T-helper 2 cell treated with Interferon-gamma antibody and Interleukin-4, amounts not matched to agents 5 μg/mL and 100 μg/mL, for 36 hours (primary cell): ENCODE results near the gene PHF2.

Experiments used
- DNase-seq: peaks from one replicate; pipeline ENCODE4 v3.0.0; 2021; ENCODE audit warnings: low spot score
- H3K27ac Mint-ChIP-seq: one replicate; pipeline ENCODE4 v1.8.0; 2021; ENCODE audit warnings: mild to moderate bottlenecking, mixed read lengths
- H3K27me3 Mint-ChIP-seq: one replicate; pipeline ENCODE4 v1.8.0; 2021; ENCODE audit warnings: low read depth, mixed read lengths
- H3K36me3 Mint-ChIP-seq: one replicate; pipeline ENCODE4 v1.8.0; 2021; ENCODE audit warnings: low read depth, mixed read lengths
- H3K4me1 Mint-ChIP-seq: one replicate; pipeline ENCODE4 v1.8.0; 2021; ENCODE audit warnings: low read depth, mixed read lengths
- H3K4me3 Mint-ChIP-seq: one replicate; pipeline ENCODE4 v1.8.0; 2022; ENCODE audit warnings: mild to moderate bottlenecking, moderate library complexity, mixed read lengths
- H3K9me3 Mint-ChIP-seq: one replicate; pipeline ENCODE4 v1.8.0; 2021; ENCODE audit warnings: mixed read lengths

PHF2 gene

DNA sequence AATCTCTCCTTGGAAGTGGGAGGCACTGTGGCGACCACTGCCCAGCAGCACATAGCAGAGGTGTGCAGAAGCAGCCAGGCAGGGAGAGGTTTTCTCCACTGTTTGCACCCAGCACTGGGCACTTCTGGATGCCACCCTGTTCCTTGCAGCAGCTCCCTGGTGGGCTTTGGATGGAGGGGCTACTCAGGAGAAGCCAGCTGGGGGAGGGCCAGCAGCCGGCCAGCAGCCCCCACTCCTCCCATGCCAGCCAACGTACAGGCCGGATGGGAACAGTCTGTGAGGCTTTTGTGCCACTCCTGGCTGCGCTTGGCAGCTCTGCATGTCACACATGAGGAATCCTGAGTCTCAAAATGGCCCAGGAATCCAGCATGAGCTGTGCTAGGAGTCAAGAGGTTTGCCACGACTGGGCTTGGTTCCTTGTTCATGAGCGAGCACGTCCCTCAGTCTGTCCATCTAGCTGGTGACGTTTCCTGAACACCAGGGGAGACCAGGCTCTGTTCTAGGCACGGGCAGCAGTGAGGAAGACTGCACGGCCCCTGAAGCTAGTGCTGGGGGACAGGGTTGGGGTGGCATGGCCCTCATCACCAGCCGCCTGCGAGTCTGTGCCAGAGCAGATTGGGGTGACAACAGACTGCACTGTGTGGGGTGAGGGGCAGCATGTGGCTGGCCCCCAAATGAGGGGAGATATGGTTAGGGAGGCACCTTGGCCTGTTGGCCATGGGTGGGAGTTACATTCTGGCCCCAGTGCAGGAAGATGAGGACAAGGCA, 10.1 kb downstream of the PHF2 start:
- H3K27me3 Mint-ChIP-seq: no peaks in the 10 kb centered on the region
- no peak overlapping the region for H3K27ac Mint-ChIP-seq
- no peak for DNase-seq
- H3K4me1 Mint-ChIP-seq: peaks cover 8% of the 10 kb centered on the region
- H3K36me3 Mint-ChIP-seq: peaks cover 20% of the 10 kb centered on the region
- peaks cover 25% of the 10 kb centered on the region for H3K9me3 Mint-ChIP-seq
- no peak overlapping the region for H3K4me3 Mint-ChIP-seq

DNA sequence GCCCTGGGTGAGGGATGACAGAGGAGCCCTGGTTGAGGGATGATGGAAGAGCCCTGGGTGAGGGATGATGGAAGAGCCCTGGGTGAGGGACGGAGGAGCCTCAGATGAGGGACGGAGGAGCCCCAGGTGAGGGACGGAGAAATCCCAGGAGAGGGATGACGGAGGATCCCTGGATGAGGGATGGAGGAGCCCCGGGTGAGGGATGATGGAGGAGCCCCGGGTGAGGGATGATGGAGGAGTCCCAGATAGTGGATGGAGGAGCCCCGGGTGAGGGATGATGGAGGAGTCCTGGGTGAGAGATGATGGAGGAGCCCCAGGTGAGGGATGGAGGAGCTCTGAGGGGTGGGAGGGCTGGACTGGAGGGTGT, 10.9 kb downstream of the PHF2 start:
- DNase-seq: no peak
- Mint-ChIP-seq H3K4me3 (no peak overlapping the region), H3K36me3 (peaks cover 20% of the 10 kb centered on the region), H3K9me3 (peaks cover 25% of the 10 kb centered on the region), H3K27ac (no peak overlapping the region), H3K4me1 (peaks cover 8% of the 10 kb centered on the region), H3K27me3 (no peaks in the 10 kb centered on the region)

DNA sequence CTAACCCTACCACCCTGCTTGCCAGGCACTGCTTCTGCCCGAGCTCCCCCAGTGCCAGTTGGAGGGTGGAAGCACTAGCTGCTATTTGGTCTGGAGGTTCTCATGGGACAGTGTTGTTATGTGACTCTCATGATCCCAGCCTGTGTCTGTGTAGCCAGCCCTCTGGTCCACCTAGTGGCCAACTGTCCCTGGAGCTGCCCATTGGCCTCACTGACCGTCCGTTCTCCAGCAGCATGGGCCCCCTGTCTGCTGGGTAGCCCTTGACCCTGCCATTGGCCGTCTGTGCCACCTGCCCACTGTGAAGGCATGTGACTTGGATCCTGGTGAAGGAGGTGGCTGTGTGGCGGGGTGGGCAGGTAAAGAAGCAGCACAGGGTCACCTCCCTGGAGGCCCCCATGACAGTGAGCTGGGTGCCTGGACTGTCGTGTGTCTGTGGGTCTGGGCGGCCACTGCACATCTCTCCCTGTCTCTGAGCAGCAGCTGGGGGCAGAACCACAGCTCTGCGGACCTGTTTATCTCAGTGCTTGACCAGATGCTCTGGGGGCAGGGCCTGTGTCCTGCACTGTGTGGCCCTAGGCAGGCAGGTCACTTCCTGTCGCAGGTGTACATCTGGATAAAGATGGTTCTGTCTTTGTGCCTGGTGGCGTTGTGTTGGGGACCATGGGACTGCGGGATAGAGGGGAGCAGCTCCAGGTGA, 11.4 kb downstream of the PHF2 start:
- Mint-ChIP-seq H3K27me3 (no peaks in the 10 kb centered on the region), H3K9me3 (peaks cover 24% of the 10 kb centered on the region), H3K36me3 (peaks cover 16% of the 10 kb centered on the region), H3K4me3 (no peak overlapping the region), H3K4me1 (peaks cover 12% of the 10 kb centered on the region), H3K27ac (no peak overlapping the region)
- no peak for DNase-seq

DNA sequence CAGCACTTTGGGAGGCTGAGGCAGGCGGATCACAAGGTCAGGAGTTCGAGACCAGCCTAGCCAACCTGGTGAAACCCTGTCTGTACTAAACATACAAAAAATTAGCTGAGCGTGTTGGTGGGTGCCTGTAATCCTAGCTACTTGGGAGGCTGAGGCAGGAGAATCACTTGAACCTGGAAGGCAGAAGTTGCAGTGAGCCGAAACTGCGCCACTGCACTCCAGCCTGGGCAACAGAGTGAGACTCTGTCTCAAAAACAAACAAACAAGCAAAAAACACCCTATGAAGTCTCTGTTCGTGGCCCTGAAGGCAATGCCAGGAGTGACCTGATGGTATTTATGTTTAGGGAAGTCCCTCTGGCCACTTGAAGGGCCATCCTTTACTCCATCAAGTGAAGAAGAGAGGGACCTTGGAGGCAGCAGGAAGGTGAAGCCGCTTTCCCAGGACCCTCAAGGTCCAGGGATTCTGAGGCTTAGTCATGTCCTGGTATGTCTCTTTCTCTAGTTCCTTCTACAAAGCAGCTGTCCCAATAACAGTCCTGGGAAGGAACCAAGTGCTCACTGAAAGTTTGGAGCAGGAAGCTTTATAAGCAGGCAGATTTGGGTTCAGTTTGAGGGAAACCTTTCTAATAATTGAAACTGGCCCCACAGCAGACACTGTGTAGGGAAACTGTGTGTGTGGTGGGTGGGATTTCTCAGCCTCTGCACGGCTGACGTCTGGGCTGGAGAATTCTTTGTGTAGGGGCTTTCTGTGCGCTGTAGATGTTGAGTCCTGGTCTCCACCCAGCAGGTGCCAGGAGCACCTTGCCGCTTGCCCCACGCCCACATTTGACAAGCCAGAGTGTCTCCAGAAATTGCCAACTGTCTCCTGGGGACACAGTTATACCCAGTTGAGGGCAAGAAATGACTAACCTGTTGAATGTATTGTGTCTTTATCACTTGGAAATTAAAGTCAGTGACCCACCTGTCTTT, 12.5 kb downstream of the PHF2 start:
- no peaks in the 10 kb centered on the region for H3K27me3 Mint-ChIP-seq

DNA sequence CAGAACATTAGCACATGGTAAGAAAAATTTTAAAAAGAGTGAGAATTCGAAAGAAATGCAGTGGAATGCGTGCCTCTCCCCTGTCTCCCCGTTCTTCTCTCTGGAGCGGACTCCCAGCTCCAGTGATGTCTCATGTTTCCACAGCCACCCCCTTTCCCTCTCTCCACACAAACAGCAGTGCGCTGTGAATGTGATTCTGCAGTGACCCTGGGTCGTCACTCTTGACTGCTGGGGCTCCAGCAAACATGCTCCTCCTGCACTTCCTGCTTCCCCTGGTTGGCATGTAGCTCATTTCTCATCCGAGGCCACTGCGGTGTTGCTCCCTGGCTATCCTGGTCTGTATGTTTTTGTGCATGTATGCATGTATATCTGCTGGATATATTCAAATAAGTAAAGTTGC, 13.3 kb downstream of the PHF2 start:
- H3K36me3 Mint-ChIP-seq: peaks cover 5% of the 10 kb centered on the region
- peaks cover 8% of the 10 kb centered on the region for H3K9me3 Mint-ChIP-seq
- H3K27me3 Mint-ChIP-seq: no peaks in the 10 kb centered on the region
- H3K4me1 Mint-ChIP-seq: peaks cover 12% of the 10 kb centered on the region
- H3K27ac Mint-ChIP-seq: peak overlapping the region; percentile 62
- H3K4me3 Mint-ChIP-seq: no peak overlapping the region
- DNase-seq: no peak

More for the DNA sequence above, 12.5 kb downstream of the PHF2 start:
- Mint-ChIP-seq H3K27ac (no peak overlapping the region), H3K4me1 (peaks cover 12% of the 10 kb centered on the region), H3K36me3 (peaks cover 11% of the 10 kb centered on the region), H3K9me3 (peaks cover 15% of the 10 kb centered on the region), H3K4me3 (no peak overlapping the region)
- no peak for DNase-seq

DNA sequence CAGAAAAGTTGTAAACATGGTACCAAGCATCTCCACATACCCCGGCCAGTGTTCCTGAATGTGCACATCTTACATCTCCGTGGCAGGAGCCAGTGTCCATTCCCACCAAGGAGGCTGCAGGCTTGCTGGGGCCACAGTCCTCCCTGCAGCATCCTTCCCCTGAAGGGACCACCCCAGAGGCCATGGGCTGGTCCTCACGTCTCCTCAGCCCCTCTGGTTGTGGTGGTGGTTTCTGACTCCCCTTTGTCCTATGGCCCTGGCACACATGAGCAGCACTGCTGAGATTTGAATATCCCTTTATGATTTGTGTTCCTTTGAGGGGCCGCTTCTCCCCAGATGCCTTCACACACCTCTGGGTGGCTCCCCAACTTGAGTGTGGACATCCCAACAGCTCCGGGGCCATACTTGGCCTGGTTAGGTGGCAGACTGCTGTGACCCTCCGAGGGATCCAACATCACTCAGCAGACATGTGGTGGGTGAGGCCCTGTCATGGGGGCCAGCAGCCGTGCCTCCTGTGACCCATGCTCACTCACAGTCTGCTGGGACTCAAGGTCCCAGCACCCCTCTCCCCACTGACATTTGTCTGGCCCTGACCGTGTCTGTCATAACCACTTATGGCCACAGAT, 14.3 kb downstream of the PHF2 start:
- Mint-ChIP-seq H3K27ac (no peak overlapping the region), H3K4me1 (peaks cover 13% of the 10 kb centered on the region), H3K27me3 (no peaks in the 10 kb centered on the region), H3K9me3 (no peaks in the 10 kb centered on the region), H3K36me3 (no peaks in the 10 kb centered on the region), H3K4me3 (no peak overlapping the region)
- no peak for DNase-seq

DNA sequence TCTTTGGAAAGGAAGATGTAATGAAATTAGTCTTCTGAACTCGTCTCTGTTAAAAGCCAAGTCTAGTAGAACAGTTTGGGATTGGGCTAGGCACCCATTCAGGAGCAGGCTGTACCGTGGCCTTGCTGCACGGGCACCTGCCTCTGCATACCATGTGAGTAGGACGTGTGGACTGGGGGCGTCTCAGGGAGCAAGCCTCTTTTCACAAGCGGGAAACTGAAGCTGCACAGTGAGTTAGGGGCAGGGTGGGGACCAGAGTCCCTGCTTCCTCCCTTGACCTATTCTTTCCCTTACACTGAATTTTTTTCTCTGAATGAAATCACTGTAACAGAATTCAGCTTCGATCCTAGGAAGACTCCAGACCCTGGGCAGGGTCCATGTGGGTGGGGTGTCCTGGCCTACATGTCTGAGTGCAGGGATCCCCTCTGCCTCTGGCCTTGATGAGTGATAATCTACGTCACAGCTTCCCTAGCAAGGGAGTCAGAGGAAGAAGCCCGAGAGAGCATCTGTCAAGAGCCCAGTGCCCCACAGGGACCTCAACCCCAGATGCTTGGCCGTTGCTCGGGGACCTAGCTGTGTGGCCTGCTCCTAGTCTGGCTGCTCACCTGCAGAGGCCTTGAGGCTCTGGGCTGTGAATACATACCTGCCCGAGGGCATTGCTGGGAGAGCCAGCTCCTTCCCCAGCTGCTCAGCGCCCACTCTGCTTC, 15.1 kb downstream of the PHF2 start:
- Mint-ChIP-seq H3K4me3 (no peak overlapping the region), H3K4me1 (peaks cover 16% of the 10 kb centered on the region), H3K9me3 (no peaks in the 10 kb centered on the region), H3K36me3 (no peaks in the 10 kb centered on the region), H3K27me3 (no peaks in the 10 kb centered on the region), H3K27ac (no peak overlapping the region)
- no peak for DNase-seq

DNA sequence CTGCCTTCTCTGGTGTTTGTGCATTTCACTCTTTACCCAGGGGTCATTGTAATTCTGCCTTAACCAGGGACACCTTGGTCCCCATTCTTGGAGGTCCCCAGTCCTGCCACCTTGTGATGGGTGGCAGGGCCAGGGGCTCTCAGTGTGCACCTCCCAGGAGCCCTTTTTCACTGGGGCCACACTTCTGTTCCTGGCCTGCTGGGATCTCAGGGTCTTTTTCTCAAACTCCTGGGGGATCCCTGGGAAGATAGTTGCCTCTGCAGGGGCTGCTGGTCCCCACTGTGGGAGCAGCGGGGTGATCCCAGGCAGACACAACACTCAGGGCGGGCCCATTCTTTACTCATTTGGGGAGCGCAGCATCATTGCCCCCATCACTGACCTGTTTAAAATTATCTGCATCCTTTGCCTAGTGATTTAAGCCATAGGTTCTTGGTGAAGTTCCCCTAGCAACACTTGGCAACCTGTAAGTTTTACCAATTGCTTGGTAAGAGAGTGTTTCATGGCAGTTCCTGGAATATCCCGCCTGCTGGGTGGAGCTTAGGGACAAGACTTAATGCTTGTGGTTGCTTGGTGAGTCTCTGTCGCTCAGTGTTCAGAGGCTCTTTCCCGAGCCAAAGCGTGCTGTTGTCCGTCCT, 15.7 kb downstream of the PHF2 start:
- Mint-ChIP-seq H3K4me3 (no peak overlapping the region), H3K27me3 (no peaks in the 10 kb centered on the region), H3K36me3 (no peaks in the 10 kb centered on the region), H3K27ac (no peak overlapping the region), H3K9me3 (no peaks in the 10 kb centered on the region), H3K4me1 (peaks cover 16% of the 10 kb centered on the region)
- DNase-seq: no peak

DNA sequence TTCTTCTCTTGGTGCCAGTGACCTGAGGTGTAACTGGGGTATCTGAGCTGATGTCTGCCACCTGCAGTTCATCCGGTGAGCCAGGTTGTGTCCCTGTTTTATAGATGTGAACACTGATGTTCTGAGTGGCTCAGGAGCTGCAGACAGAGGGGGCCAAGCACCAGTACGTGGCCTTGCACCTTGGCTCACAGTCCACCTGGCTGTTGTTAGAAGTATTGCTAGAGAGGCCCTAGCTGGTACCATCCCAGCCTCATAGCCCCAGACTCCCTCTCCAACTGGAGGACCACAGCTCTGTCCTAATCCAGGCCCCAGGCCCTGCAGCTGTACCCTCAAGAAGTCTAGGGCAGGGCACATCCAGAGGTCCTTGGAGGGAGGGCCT, 16.2 kb downstream of the PHF2 start:
- DNase-seq: no peak
- Mint-ChIP-seq H3K9me3 (no peaks in the 10 kb centered on the region), H3K27me3 (no peaks in the 10 kb centered on the region), H3K4me3 (no peak overlapping the region), H3K27ac (no peak overlapping the region), H3K36me3 (no peaks in the 10 kb centered on the region), H3K4me1 (peaks cover 21% of the 10 kb centered on the region)

DNA sequence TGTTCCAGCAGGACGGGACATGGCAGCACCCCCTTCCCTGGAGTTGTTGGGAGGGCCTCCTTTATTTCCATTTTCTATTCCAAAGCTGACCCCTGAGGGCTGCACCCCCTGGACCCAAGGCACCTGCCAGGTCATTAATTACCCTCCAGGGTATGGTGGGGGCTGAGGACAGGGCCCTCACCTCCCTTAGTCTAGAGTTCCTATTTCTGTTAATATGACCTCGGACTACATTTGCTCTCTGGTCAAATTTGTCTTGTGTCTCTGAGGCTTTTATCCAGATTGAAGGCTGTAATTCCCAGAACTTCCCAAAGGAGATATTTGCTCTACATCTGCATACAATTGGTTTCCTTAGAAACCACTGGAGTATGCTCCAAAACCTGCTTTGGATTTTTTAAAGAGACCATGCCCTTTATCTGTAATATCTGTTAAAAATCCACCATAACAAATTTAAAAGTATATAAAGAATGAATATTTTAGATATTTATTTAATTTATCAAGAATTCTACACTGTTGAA, 16.8 kb downstream of the PHF2 start:
- Mint-ChIP-seq H3K4me1 (peaks cover 22% of the 10 kb centered on the region), H3K36me3 (no peaks in the 10 kb centered on the region), H3K9me3 (no peaks in the 10 kb centered on the region), H3K27ac (no peak overlapping the region), H3K27me3 (no peaks in the 10 kb centered on the region), H3K4me3 (no peak overlapping the region)
- no peak for DNase-seq

DNA sequence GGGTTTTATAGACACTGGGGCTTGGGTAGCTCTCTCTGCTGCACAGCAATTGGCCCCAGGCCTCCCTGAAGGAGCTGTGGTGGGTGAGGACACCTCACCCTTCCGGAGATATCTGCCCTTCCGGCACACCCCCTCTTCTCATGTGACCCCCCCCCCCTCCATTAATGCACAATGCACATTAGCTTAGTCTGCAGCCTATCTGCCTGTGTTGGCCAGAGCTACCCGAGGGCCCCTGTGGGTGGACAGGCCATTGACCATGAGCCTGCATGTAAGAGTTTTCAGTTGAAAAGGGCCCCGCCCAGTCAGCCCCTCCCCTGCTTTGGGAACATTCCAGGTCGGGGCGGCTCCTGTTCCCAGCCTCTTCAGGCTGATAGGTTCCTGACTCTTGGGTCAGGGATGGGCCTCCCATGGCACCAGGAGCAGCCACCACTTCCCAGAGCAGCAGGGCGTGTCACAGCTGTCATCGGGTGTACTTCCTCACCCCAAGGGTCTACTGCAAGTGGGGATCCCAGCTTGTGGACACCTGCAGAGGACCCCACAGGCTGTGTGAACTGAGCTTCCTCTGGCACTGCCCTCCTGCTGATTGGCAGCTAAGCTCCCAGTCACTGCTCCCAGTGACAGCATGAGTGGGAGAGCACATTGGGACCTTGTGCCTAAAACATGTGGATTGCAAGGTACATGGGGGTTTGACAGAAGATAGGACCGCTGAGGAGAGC, 17.8 kb downstream of the PHF2 start:
- Mint-ChIP-seq H3K36me3 (no peaks in the 10 kb centered on the region), H3K9me3 (no peaks in the 10 kb centered on the region), H3K4me1 (peaks cover 30% of the 10 kb centered on the region), H3K27me3 (no peaks in the 10 kb centered on the region), H3K27ac (no peak overlapping the region), H3K4me3 (no peak overlapping the region)
- no peak for DNase-seq

DNA sequence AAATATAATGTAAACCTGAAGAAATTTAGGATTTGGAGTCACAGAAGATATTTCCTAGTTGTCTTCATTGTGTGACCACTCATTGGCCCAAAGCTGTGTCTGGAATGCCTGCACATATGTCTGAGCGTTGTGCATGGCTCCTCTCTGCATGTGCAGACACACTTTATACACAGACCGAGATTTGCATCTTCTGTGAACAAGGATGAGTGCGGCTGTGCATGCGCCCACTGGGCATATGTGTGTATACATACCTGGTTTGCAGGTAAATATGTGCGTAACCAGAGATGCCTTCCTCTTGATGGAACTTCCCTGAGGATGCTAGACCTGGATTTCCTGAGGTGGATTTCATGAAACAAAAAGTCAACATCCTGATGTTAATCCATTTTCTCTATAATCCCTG, 19.1 kb downstream of the PHF2 start:
- H3K27ac Mint-ChIP-seq: no peak overlapping the region
- no peaks in the 10 kb centered on the region for H3K27me3 Mint-ChIP-seq
- no peaks in the 10 kb centered on the region for H3K9me3 Mint-ChIP-seq
- no peak for DNase-seq
- H3K4me1 Mint-ChIP-seq: peaks cover 37% of the 10 kb centered on the region
- no peak overlapping the region for H3K4me3 Mint-ChIP-seq
- H3K36me3 Mint-ChIP-seq: peaks cover 3% of the 10 kb centered on the region
